ACC112 (cell line): ENCODE measurements around the gene OR7A5.
"Not testable (repeated sequence)": the region's sequence is repeated elsewhere in the genome, so short reads cannot be mapped to it uniquely, and the experiment has no call there.

Experiments
- H2AFZ ChIP-seq: fragments of 200-600 bp; sonication (generic); one replicate; pipeline ENCODE4 v1.6.0; 2017; ENCODE audit warnings: antibody characterized with exemption, low read length; ENCODE audit not compliant: unreplicated experiment
- H3K27ac ChIP-seq: fragments of 200-600 bp; sonication (generic); 2 replicates; pipeline ENCODE4 v1.5.1; 2014; ENCODE audit warnings: low read depth, mild to moderate bottlenecking, antibody characterized with exemption, low read length, moderate library complexity
- H3K27me3 ChIP-seq: fragments of 200-600 bp; sonication (generic); 2 replicates; pipeline ENCODE4 v1.6.1; 2014; ENCODE audit warnings: mild to moderate bottlenecking, antibody characterized with exemption, low read length, moderate library complexity, mixed read lengths; ENCODE audit not compliant: insufficient read depth
- H3K36me3 ChIP-seq: fragments of 200-600 bp; sonication (generic); 2 replicates; pipeline ENCODE4 v1.6.1; 2016; ENCODE audit warnings: mild to moderate bottlenecking, antibody characterized with exemption, low read length, moderate library complexity, mixed read lengths; ENCODE audit not compliant: insufficient read depth
- H3K4me1 ChIP-seq: fragments of 200-600 bp; sonication (generic); one replicate; pipeline ENCODE4 v1.6.1; 2016; ENCODE audit warnings: low read length, mixed read lengths; ENCODE audit not compliant: insufficient read depth, unreplicated experiment, control insufficient read depth
- H3K4me3 ChIP-seq: fragments of 200-600 bp; sonication (generic); 2 replicates; pipeline ENCODE4 v1.5.1; 2014; ENCODE audit warnings: mild to moderate bottlenecking, low read depth, low read length
- H3K79me2 ChIP-seq: fragments of 200-600 bp; sonication (generic); one replicate; pipeline ENCODE4 v1.6.0; 2016; ENCODE audit warnings: low read length; ENCODE audit not compliant: control insufficient read depth, unreplicated experiment, insufficient read depth

Gene OR7A5

DNA sequence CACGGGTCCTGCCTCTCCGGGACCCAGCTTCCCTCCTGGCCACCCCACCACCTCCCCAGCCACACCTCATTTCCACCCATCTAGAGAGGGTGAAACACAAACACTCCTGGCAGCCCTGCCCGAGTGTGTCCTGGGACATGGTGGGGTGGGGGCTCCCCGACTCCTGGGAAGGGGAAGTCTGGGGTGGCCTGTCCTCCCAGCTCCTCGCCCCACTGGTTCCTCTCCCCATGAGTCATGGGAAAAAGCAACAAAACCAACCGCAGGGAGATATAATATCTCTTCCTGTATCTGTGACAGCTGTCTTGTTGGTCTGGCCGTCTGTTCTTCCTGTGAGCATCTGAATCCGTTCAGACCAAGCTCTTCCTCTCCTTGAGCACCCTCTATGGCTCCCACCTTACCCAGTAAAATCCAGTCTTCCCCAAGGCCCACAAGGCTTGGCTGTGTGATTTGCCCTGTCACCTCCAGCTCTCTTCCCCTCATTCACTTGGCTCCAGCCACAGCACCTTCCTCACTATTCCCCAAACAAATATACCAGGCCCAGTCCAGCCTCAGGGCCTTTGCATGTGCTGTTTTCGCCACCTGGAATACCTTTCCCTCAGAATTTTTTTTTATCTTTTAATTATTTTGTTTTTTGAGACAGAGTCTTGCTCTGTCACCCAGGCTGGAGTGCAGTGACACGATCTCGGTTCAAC is 49.7 kb downstream of the OR7A5 start:
- not testable (repeated sequence) for H3K4me3 ChIP-seq, H3K4me1 ChIP-seq, H2AFZ ChIP-seq, H3K27me3 ChIP-seq, H3K36me3 ChIP-seq, H3K79me2 ChIP-seq
- peak overlapping the region; percentile 76 for H3K27ac ChIP-seq

DNA sequence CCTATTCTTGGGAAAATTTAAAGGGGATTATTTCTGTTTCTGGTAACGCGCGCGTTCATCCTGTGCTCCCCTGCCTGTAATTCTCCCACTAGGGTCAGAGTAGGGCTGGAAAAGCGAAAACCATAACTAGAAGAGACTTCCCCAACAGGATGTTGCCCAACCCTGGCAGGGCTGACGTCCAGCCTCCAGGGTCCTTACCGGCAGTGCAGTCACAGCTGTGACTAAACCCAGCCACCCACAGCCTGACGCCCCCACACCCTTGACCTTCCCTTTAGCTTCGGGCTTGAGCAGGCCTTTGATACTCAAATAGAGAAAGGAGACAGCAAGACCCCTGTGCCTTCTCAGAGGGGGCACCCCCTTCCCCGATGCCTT is 50.3 kb downstream of the OR7A5 start:
- not testable (repeated sequence) for H3K4me3 ChIP-seq, H3K36me3 ChIP-seq, H3K4me1 ChIP-seq, H2AFZ ChIP-seq, H3K79me2 ChIP-seq, H3K27me3 ChIP-seq
- H3K27ac ChIP-seq: peak overlapping the region; percentile 76

GRCh38 chr19:14783410-14783998 is 51.5 kb downstream of the OR7A5 start:
- H3K27me3 ChIP-seq, H3K4me1 ChIP-seq, H3K27ac ChIP-seq, H3K79me2 ChIP-seq, H3K36me3 ChIP-seq, H3K4me3 ChIP-seq, H2AFZ ChIP-seq: not testable (repeated sequence)

- H3K27me3 ChIP-seq: no peaks in the 10 kb centered on the region
- H3K4me3 ChIP-seq: no peak overlapping the region
- peaks cover 7% of the 10 kb centered on the region for H3K4me1 ChIP-seq
- H3K36me3 ChIP-seq: no peaks in the 10 kb centered on the region
- H3K27ac ChIP-seq: no peak overlapping the region
- no peak overlapping the region for H2AFZ ChIP-seq
- no peaks in the 10 kb centered on the region for H3K79me2 ChIP-seq
Observed at GRCh38 chr19:14782626-14783409, 52.2 kb downstream of the OR7A5 start.

DNA sequence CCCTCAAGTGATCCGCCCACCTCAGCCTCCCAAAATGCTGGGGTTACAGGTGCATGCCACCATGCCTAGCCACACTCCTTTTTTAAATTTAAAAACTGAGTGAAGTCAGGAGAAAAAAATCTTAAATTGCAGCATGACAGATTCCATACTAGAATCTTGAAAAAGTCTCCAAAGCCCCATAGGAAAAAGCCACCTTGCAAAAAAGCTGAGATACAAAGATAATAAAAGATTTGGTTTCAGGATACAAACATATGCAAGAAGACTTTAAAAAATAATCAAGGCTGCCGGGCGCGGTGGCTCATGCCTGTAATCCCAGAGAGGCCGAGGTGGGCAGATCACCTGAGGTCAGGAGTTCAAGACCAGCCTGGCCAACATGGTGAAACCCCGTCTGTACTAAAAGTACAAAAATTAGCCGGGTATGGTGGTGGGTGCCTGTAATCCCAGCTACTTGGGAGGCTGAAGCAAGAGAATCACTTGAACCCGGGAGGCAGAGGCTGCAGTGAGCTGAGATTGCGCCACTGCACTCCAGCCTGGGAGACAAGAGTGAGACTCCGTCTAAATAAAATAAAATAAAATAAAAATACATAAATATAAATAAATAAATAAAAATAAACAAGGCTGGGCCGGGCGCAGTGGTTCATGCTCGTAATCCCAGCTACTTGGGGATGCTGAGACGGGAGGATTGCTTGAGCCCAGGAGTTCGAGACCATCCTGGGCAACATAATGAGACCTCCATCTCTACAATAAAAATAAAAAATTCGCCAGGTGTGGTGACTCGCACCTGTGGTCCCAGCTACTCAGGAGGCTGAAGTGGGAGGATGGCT is 53.1 kb downstream of the OR7A5 start:
- not testable (repeated sequence) for H2AFZ ChIP-seq, H3K27me3 ChIP-seq, H3K27ac ChIP-seq, H3K79me2 ChIP-seq, H3K4me1 ChIP-seq, H3K36me3 ChIP-seq, H3K4me3 ChIP-seq

- H3K27me3 ChIP-seq, H3K36me3 ChIP-seq, H2AFZ ChIP-seq, H3K27ac ChIP-seq, H3K79me2 ChIP-seq, H3K4me1 ChIP-seq, H3K4me3 ChIP-seq: not testable (repeated sequence)
Observed at GRCh38 chr19:14780622-14781225, 54.3 kb downstream of the OR7A5 start.

DNA sequence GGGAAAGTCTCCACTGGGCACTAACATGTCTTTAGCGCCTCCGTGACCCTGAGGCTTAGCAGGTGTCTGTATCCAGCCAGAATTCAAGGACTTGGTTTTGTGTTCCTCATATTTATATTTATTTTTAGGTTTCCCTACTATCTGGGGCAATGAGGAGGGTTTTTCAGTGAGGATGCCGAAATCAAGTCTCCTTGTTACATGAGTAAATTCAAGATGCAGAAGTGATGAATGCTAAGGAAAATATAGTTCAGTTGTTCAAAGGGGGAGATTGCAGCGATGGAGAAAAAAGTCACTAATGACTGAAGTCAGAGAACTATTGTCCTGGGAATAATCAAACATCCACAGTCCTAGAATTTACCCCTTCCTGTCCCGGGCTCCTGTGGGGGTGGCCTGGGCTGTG is 55.8 kb downstream of the OR7A5 start:
- H3K4me1 ChIP-seq: no peaks in the 10 kb centered on the region

GRCh38 chr19:14778110-14778845 is 56.7 kb downstream of the OR7A5 start, which contains the start of gene ADGRE2:
ADGRE2 (minus strand) TSS chr19:14778560; CDS start chr19:14776756, 1,804 bp downstream.
- not testable (repeated sequence) for H2AFZ ChIP-seq, H3K27ac ChIP-seq, H3K4me3 ChIP-seq, H3K4me1 ChIP-seq, H3K36me3 ChIP-seq, H3K79me2 ChIP-seq, H3K27me3 ChIP-seq

More for the DNA sequence above, 55.8 kb downstream of the OR7A5 start:
- H3K27ac ChIP-seq: no peak overlapping the region
- H3K27me3 ChIP-seq: no peaks in the 10 kb centered on the region
- no peaks in the 10 kb centered on the region for H3K36me3 ChIP-seq
- no peak overlapping the region for H3K4me3 ChIP-seq
- H3K79me2 ChIP-seq: no peaks in the 10 kb centered on the region
- H2AFZ ChIP-seq: no peak overlapping the region

DNA sequence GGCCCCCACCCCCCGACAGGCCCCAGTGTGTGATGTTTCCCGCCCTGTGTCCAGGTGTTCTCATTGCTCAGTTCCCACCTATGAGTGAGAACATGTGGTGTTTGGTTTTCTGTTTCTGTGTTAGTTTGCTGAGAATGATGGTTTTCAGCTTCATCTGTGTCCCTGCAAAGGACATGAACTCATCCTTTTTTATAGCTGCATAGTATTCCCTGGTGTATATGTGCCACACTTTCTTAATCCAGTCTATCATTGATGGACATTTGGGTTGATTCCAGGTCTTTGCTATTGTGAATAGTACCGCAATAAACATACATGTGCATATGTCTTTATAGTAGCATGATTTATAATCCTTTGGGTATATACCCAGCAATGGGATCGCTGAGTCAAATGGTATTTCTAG is 57.3 kb downstream of the OR7A5 start:
- H3K27me3 ChIP-seq, H3K79me2 ChIP-seq, H3K27ac ChIP-seq, H3K4me3 ChIP-seq, H3K36me3 ChIP-seq, H3K4me1 ChIP-seq, H2AFZ ChIP-seq: not testable (repeated sequence)
